Activated CD4-positive, alpha-beta T cell treated with anti-CD3 and anti-CD28 coated beads, Interleukin-10, Interleukin-2, amounts not matched to agents 100 ng/mL and 50 ng/mL, durations not matched to agents 16 hours and 8 hours (primary cell): Measurements from ENCODE around the gene OR8S1.
"Not testable (repeated sequence)": the region's sequence is repeated elsewhere in the genome, so short reads cannot be mapped to it uniquely, and the experiment has no call there.

Source experiments
- DNase-seq: peaks from one replicate; pipeline ENCODE4 v3.0.0-alpha.2; 2020

The OR8S1 gene, protein sequence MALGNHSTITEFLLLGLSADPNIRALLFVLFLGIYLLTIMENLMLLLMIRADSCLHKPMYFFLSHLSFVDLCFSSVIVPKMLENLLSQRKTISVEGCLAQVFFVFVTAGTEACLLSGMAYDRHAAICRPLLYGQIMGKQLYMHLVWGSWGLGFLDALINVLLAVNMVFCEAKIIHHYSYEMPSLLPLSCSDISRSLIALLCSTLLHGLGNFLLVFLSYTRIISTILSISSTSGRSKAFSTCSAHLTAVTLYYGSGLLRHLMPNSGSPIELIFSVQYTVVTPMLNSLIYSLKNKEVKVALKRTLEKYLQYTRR

GRCh38 chr12:48525332-48525731 lies at the start of gene OR8S1:
Gene OR8S1 (plus strand): TSS chr12:48525632. CDS start chr12:48525632, 0 bp downstream.
- DNase-seq, result no peak

GRCh38 chr12:48482198-48482597 lies 43.2 kb upstream of the OR8S1 start, which contains the start of gene C12orf54:
Gene C12orf54 (plus strand): TSS chr12:48482498. CDS start chr12:48483297, 799 bp downstream.
- no peak for DNase-seq

DNA sequence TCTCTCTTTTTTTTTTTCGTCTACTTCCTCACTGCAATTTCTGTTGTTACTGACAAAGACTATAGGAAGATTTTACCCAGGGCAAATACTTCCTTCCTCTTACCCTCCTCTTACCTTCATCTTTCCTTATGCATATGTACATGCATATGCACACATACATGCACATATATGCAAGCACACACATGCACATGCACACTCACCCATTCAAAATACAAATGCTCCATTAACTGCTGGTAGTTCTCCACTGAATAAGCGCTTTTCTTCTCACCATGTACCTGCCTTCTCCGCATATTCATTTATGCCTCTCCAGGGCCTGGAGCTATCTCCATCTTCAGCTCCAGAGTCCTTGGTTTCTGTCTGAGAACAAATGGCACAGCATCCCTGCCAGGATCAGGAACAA lies 42.5 kb upstream of the OR8S1 start:
- no peak for DNase-seq

DNA sequence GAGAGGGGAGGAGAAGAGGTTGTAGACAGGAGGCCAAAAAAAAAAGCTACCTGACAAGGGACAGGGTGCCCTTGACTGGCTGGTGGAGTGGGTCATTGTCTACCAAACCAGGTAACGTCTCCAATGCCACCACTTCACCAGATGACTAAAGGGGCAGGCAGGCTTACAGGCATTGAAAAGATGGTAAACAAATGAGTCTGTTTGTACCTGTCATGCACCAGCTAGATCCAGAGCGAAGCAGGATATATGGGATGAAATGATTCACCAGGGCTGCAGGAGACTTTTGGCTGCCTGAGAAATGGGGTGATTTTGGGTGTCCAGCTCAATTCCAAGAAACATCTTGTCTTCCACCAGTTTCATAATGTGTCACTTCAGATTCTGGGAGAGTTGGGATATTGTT lies 39.2 kb upstream of the OR8S1 start:
- no peak for DNase-seq

- DNase-seq, result no peak
These were observed 38.8 kb upstream of the OR8S1 start for GRCh38 chr12:48486679-48487078.

- peak; percentile 13 for DNase-seq
These were observed 36.4 kb upstream of the OR8S1 start for GRCh38 chr12:48489012-48489411.

- DNase-seq, result not testable (repeated sequence)
These were observed 36.0 kb upstream of the OR8S1 start for GRCh38 chr12:48489456-48489855.

- not testable (repeated sequence) for DNase-seq
These were observed 25.2 kb upstream of the OR8S1 start for GRCh38 chr12:48500281-48500680.

GRCh38 chr12:48506836-48507235 lies 18.6 kb upstream of the OR8S1 start:
- not testable (repeated sequence) for DNase-seq

DNA sequence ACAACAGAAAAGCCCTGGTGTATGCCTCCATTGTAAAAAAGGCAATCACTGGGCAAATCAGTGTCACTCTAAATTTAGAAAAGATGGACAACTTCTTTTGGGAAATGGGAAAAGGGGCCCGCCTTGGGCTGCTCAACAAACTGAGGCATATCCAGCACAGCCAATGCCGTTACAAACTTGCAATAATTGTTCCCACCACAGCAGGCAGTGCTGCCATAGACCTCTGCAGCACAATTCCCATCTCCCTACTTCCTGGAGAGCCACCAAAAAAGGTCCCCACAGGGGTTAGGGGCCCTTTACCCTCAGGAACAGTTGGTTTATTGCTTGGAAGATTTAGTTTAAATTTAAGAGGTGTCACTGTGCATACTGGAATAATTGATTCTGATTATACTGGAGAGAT lies 16.4 kb upstream of the OR8S1 start:
- no peak for DNase-seq

GRCh38 chr12:48510111-48510510 lies 15.3 kb upstream of the OR8S1 start:
- no peak for DNase-seq

- DNase-seq, result no peak
These were observed 12.6 kb upstream of the OR8S1 start for GRCh38 chr12:48512855-48513254.

GRCh38 chr12:48514728-48515127 lies 10.7 kb upstream of the OR8S1 start:
- DNase-seq, result no peak

GRCh38 chr12:48520381-48520780 lies 5.1 kb upstream of the OR8S1 start:
- not testable (repeated sequence) for DNase-seq

GRCh38 chr12:48527891-48528670 lies 2.6 kb downstream of the OR8S1 start:
- DNase-seq, result no peak

DNA sequence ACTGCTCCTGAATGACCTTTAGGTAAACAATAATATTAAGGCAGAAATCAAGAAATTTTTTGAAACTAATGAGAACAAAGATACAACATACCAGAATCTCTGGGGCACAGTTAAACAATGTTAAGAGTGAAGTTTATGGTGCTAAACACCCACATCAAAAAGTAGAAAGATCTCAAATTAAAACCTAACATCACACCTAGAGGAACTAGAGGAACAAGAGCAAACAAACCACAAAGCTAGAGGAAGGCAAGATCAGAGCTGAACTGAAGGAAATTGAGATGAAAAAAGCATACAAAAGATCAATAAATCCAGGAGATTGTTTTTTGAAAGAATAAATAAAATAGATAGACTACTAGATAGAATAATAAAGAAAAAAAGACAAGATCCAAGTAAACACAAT lies 7.2 kb downstream of the OR8S1 start:
- no peak for DNase-seq

DNA sequence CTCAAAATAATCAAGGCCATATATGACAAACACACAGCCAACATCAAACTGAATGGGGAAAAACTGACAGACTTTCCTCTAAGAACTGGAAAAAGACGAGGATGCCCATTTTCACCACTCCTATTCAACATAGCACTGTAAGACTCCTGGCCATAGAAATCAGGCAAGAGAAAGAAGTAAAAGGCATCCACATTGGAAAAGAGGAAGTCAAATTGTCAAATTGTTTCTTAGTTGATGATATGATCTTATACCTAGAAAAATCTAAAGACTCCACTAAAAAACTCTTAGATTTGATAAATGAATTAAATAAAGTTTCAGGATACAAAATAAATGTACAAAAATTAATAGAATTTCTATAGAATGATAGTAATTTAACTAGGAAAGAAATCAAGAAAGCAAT lies 11.2 kb downstream of the OR8S1 start:
- no peak for DNase-seq

- peak; percentile 50 for DNase-seq
These were observed 17.0 kb downstream of the OR8S1 start for GRCh38 chr12:48542300-48542928.

GRCh38 chr12:48545833-48546469 lies 20.5 kb downstream of the OR8S1 start:
- no peak for DNase-seq

GRCh38 chr12:48547012-48547411 lies 21.6 kb downstream of the OR8S1 start:
- DNase-seq, result not testable (repeated sequence)

DNA sequence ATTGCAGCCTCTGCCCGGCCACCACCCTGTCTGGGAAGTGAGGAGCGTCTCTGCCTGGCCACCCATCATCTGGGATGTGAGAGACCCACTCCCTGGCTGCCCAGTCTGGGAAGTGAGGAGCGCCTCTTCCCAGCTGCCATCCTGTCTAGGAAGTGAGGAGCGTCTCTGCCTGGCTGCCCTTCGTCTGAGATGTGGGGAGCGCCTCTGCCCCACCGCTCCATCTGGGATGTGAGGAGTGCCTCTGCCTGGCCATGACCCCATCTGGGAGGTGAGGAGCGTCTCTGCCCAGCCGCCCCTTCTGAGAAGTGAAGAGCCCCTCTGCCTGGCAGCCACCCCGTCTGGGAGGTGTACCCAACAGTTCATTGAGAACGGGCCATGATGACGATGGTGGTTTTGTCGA lies 26.2 kb downstream of the OR8S1 start:
- DNase-seq, result not testable (repeated sequence)

- not testable (repeated sequence) for DNase-seq
These were observed 28.4 kb downstream of the OR8S1 start for GRCh38 chr12:48553666-48554343.

- no peak for DNase-seq
These were observed 31.2 kb downstream of the OR8S1 start for GRCh38 chr12:48556631-48557030.
